Transverse colon (tissue), 4 donors: Measurements from ENCODE around the gene EFCAB14. TPM values are rescaled to one million over a fixed set of nuclear protein-coding genes. Genes with fewer than 3 reads are reported as not detected.
"Not testable (repeated sequence)": the region's sequence is repeated elsewhere in the genome, so short reads cannot be mapped to it uniquely, and the experiment has no call there.

Source experiments
- DNase-seq: peaks from one replicate; pipeline ENCODE4 v3.0.0-alpha.2; 2019
- H3K27ac ChIP-seq, 4 donors: fragments of 200-600 bp; sonication (generic); 2 replicates each; pipeline ENCODE4 v1.5.1; 2016 to 2018; ENCODE audit warnings: inconsistent platforms in 4 of 4
- H3K27me3 ChIP-seq: fragments of 200-600 bp; sonication (generic); 2 replicates; pipeline ENCODE4 v1.5.1; 2017; ENCODE audit warnings: inconsistent platforms
- H3K36me3 ChIP-seq, 4 donors: fragments of 200-600 bp; sonication (generic); 2 replicates each; pipeline ENCODE4 v1.5.1; 2017 to 2019; ENCODE audit warnings: inconsistent platforms in 4 of 4
- H3K4me1 ChIP-seq, 4 donors: fragments of 200-600 bp; sonication (generic); 2 replicates each; pipeline ENCODE4 v1.5.1; 2017 to 2020; ENCODE audit warnings: inconsistent platforms in 4 of 4
- H3K4me3 ChIP-seq, 4 donors: fragments of 200-600 bp; sonication (generic); 1 replicate in 1 of 4; 2 replicates in 3 of 4; pipeline versions ENCODE4 v1.5.1 to v1.6.1; 2017 to 2019; ENCODE audit warnings: inconsistent platforms in 4 of 4
- H3K9me3 ChIP-seq, 2 donors: fragments of 200-600 bp; sonication (generic); 2 replicates each; pipeline ENCODE4 v1.5.1; 2017 to 2019; ENCODE audit warnings: inconsistent platforms in 2 of 2
- CTCF ChIP-seq, 5 experiments: fragments of 200-600 bp in 3 of 5; fragments of 450-650 bp in 2 of 5; sonication (generic) in 3 of 5; IDR thresholded peaks; 1 replicate in 2 of 5; 2 replicates in 3 of 5; pipeline ENCODE4 v1.5.1; 2016 to 2017; ENCODE audit warnings: antibody characterized with exemption in 5 of 5, inconsistent platforms in 3 of 5, mild to moderate bottlenecking in 2 of 5, moderate library complexity in 1 of 5
- EP300 ChIP-seq: sonication (generic); formaldehyde crosslinking; IDR thresholded peaks from one replicate; pipeline ENCODE4 v1.6.1; 2017; ENCODE audit warnings: antibody characterized with exemption, low read depth
- POLR2A ChIP-seq: fragments of 450-650 bp; IDR thresholded peaks from one replicate; pipeline ENCODE4 v1.6.1; 2016; ENCODE audit warnings: antibody characterized with exemption, mild to moderate bottlenecking, moderate library complexity
- POLR2AphosphoS5 ChIP-seq, 3 donors: sonication (generic); formaldehyde crosslinking; IDR thresholded peaks; one replicate each; pipeline ENCODE4 v1.6.1; 2016; ENCODE audit warnings: antibody characterized with exemption in 3 of 3
- WGBS, 2 donors: methylation state at CpG; one replicate each; pipeline ENCODE4 v1.1.5; 2018; ENCODE audit warnings: low coverage in 1 of 2; 5-methylcytosine and 5-hydroxymethylcytosine counted together
- in situ Hi-C, 4 donors: fragments of 200-750 bp; cut with MboI; loops; one replicate each; pipeline versions ENCODE4 v1.15.0 to v1.15.1; 2017; ENCODE audit warnings: low sequenced_read_pairs in 3 of 4, low pct_ligation_motif_present in 1 of 4, low pct_unique_long_range_greater_than_20kb in 1 of 4
- intact Hi-C: fragments of 100-400 bp; cut with DNase I; formaldehyde crosslinking; loops from one replicate; pipeline ENCODE4 v1.15.1; 2023; ENCODE audit warnings: low total_unique reads
- total RNA-seq, 4 donors: library from RNA; depleted of rRNA; stranded (reverse); fragments of >200 nt; gene quantifications; one replicate each; pipeline ENCODE4 v1.1.0, GENCODE V29; 2016

EFCAB14 gene
- total RNA-seq, 4 donors from 2014 or later: 48.2 to 119 (median 85.4) TPM

DNA sequence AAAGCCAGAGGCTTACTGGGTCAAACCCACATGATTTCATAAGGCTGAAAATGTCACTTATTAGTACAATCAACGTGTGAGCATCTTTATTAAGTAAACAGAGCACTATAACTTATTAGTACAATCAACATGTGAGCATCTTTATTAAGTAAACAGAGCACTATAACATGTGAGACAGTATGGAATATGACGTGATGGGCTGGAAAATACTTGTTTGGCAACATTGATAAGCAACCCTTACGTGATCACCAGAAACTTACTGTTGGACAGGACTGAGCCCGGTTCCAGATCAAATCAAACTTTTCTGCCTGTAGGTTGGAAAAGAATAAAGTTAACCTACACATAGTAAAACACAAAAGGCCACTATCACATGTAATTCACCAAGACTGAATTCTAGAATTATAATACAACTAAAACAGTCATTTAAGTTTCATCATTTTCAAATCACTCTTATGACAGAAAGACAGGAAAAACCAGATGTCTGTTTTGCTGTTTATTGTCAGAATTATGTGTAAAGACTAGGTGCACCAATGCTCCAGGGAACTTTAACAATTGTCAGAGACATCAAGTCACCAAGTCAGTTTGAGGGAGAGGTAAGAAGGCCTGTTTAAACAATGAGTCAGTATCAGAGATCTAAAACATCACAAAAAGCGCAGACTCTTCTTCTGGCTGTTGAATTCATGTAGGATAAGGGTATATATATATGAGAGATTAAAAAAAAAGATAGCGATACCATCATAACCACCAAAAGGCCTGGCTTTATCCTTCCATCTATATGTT, 66.4 kb downstream of the EFCAB14 start:
- H3K27me3 ChIP-seq: no peaks in the 10 kb centered on the region
- in situ Hi-C loops: no loop called here
- peaks cover 0 to 49% (median 15%) of the 10 kb centered on the region in 4 donors for H3K36me3 ChIP-seq
- 53 to 55% methylated on average over 4 to 6 of the region's 6 CpGs for WGBS, 2 donors
- H3K27ac ChIP-seq: peak overlapping the region; percentile 72 to 86 (median 78)
- H3K4me1 ChIP-seq: peaks cover 0 to 23% (median 14%) of the 10 kb centered on the region in 4 donors
- DNase-seq: no peak
- intact Hi-C loops: no loop called here
- H3K4me3 ChIP-seq: no peak overlapping the region
- H3K9me3 ChIP-seq: peaks cover 0 to 2% of the 10 kb centered on the region in 2 donors
- TF ChIP-seq POLR2A: no peak
- TF ChIP-seq POLR2AphosphoS5 (IDR thresholded peaks at IDR 0.05): no peak
- no peak for TF ChIP-seq CTCF (IDR thresholded peaks at IDR 0.05)
- no peak for TF ChIP-seq EP300

DNA sequence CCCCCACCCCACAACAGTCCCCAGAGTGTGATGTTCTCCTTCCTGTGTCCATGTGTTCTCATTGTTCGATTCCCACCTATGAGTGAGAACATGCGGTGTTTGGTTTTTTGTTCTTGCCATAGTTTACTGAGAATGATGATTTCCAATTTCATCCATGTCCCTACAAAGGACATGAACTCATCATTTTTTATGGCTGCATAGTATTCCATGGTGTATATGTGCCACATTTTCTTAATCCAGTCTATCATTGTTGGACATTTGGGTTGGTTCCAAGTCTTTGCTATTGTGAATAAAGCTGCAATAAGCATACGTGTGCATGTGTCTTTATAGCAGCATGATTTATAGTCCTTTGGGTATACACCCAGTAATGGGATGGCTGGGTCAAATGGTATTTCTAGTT, 67.8 kb downstream of the EFCAB14 start:
- peaks cover 0 to 41% (median 8%) of the 10 kb centered on the region in 4 donors for H3K36me3 ChIP-seq
- H3K27me3 ChIP-seq, H3K4me3 ChIP-seq, DNase-seq, in situ Hi-C loops, H3K9me3 ChIP-seq, intact Hi-C loops, H3K27ac ChIP-seq: not testable (repeated sequence)
- 87% methylated on average over 3 of the region's 3 CpGs; no CpG with 5 or more reads in 1 of the 2 donors for WGBS, 2 donors
- H3K4me1 ChIP-seq: peaks cover 0 to 21% (median 14%) of the 10 kb centered on the region in 4 donors

- TF ChIP-seq EP300: no peak
- intact Hi-C loops: no loop called here
- Histone ChIP-seq H3K27ac (no peak overlapping the region), H3K27me3 (no peaks in the 10 kb centered on the region), H3K4me3 (no peak overlapping the region), H3K4me1 (peaks cover 0 to 21% (median 14%) of the 10 kb centered on the region in 4 donors), H3K36me3 (peaks cover 0 to 36% (median 6%) of the 10 kb centered on the region in 4 donors), H3K9me3 (peaks cover 0 to 2% of the 10 kb centered on the region in 2 donors)
- WGBS, 2 donors: 95 to 96% methylated on average over 3 of the region's 3 CpGs
- DNase-seq: no peak
- in situ Hi-C loops: no loop called here
Measured at GRCh38 chr1:46650491-46650890, 68.4 kb downstream of the EFCAB14 start.

DNA sequence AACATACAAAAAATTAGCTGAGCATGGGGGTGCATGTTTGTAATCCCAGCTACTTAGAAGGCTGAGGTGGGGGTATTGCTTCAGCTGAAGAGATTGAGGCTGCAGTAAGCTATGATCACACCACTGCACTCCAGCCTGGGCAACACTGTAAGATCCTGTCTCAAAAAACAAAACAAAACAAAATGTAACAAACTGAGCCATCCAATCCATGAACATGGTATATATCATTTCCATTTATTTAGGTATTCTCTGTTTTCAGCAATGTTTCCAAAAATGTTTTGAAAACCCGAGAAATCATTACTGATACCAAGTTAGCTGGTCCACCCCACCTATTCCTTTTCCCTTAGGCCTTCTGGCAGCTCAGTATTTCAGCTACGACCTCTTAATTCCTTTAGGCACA, 69.2 kb downstream of the EFCAB14 start:
- peaks cover 0 to 21% (median 14%) of the 10 kb centered on the region in 4 donors for H3K4me1 ChIP-seq
- H3K36me3 ChIP-seq: peaks cover 0 to 29% (median 6%) of the 10 kb centered on the region in 4 donors
- in situ Hi-C loops: no loop called here
- H3K4me3 ChIP-seq: no peak overlapping the region
- WGBS, 2 donors: 97 to 100% methylated on average over 2 of the region's 2 CpGs
- no peak for DNase-seq
- no peak overlapping the region for H3K27ac ChIP-seq
- H3K27me3 ChIP-seq: no peaks in the 10 kb centered on the region
- peaks cover 0 to 2% of the 10 kb centered on the region in 2 donors for H3K9me3 ChIP-seq
- intact Hi-C loops: no loop called here
- TF ChIP-seq CTCF (IDR thresholded peaks at IDR 0.05) (no peak), POLR2A (no peak), EP300 (no peak), POLR2AphosphoS5 (IDR thresholded peaks at IDR 0.05) (no peak)

- Histone ChIP-seq H3K9me3 (peaks cover 0 to 2% of the 10 kb centered on the region in 2 donors), H3K27me3 (no peaks in the 10 kb centered on the region), H3K36me3 (peaks cover 0 to 29% (median 6%) of the 10 kb centered on the region in 4 donors), H3K27ac (no peak overlapping the region), H3K4me3 (no peak overlapping the region), H3K4me1 (peaks cover 11 to 23% (median 16%) of the 10 kb centered on the region in 4 donors)
- TF ChIP-seq CTCF (IDR thresholded peaks at IDR 0.05) (no peak), EP300 (no peak), POLR2A (no peak), POLR2AphosphoS5 (IDR thresholded peaks at IDR 0.05) (no peak)
- 89 to 95% methylated on average over 3 of the region's 3 CpGs for WGBS, 2 donors
- in situ Hi-C loops (no loop called here), intact Hi-C loops (no loop called here)
- DNase-seq: no peak
Measured at GRCh38 chr1:46647611-46648010, 71.3 kb downstream of the EFCAB14 start.
